BLaER1 (cell line): ENCODE results near the gene ALDH1A1.
"Not testable (repeated sequence)": the region's sequence is repeated elsewhere in the genome, so short reads cannot be mapped to it uniquely, and the experiment has no call there.

Experiments
- H3K27ac ChIP-seq: shearing (Covaris generic); formaldehyde crosslinking; 2 replicates; pipeline ENCODE4 v1.8.1; 2022
- H3K27me3 ChIP-seq: shearing (Covaris generic); formaldehyde crosslinking; 2 replicates; pipeline ENCODE4 v1.8.1; 2022
- H3K36me3 ChIP-seq: shearing (Covaris generic); formaldehyde crosslinking; 2 replicates; pipeline ENCODE4 v1.8.1; 2022
- H3K4me1 ChIP-seq: shearing (Covaris generic); formaldehyde crosslinking; 2 replicates; pipeline ENCODE4 v1.8.1; 2022
- H3K4me2 ChIP-seq: shearing (Covaris generic); formaldehyde crosslinking; 2 replicates; pipeline ENCODE4 v1.8.1; 2022
- H3K4me3 ChIP-seq: shearing (Covaris generic); formaldehyde crosslinking; 2 replicates; pipeline ENCODE4 v1.8.1; 2022
- H3K9ac ChIP-seq: shearing (Covaris generic); formaldehyde crosslinking; 2 replicates; pipeline ENCODE4 v1.8.1; 2022
- H3K9me3 ChIP-seq: shearing (Covaris generic); formaldehyde crosslinking; 2 replicates; pipeline ENCODE4 v1.8.1; 2022
- H4K20me1 ChIP-seq: shearing (Covaris generic); formaldehyde crosslinking; 2 replicates; pipeline ENCODE4 v1.8.1; 2022
- Cebpa-rat ChIP-seq: shearing (Covaris generic); IDR thresholded peaks from 2 replicates; pipeline ENCODE4 v1.8.1; 2022

Gene ALDH1A1

GRCh38 chr9:72883875-72884274, 69.0 kb downstream of the ALDH1A1 start:
- H3K9ac ChIP-seq = no peak overlapping the region
- H3K27ac ChIP-seq = no peak overlapping the region
- no peaks in the 10 kb centered on the region for H3K4me1 ChIP-seq
- no peak for TF ChIP-seq Cebpa-rat
- no peak overlapping the region for H3K4me3 ChIP-seq
- H3K4me2 ChIP-seq = no peak overlapping the region
- H3K9me3 ChIP-seq = peaks cover 12% of the 10 kb centered on the region
- no peaks in the 10 kb centered on the region for H4K20me1 ChIP-seq
- no peaks in the 10 kb centered on the region for H3K36me3 ChIP-seq
- no peaks in the 10 kb centered on the region for H3K27me3 ChIP-seq

GRCh38 chr9:72882117-72882775, 70.6 kb downstream of the ALDH1A1 start:
- Histone ChIP-seq H3K27ac (no peak overlapping the region), H4K20me1 (no peaks in the 10 kb centered on the region), H3K27me3 (no peaks in the 10 kb centered on the region), H3K4me3 (no peak overlapping the region), H3K9ac (no peak overlapping the region), H3K9me3 (peaks cover 11% of the 10 kb centered on the region), H3K4me1 (no peaks in the 10 kb centered on the region), H3K36me3 (no peaks in the 10 kb centered on the region), H3K4me2 (no peak overlapping the region)
- TF ChIP-seq Cebpa-rat = no peak

- Histone ChIP-seq H3K9ac (no peak overlapping the region), H3K9me3 (no peaks in the 10 kb centered on the region), H3K27me3 (no peaks in the 10 kb centered on the region), H3K4me3 (no peak overlapping the region), H4K20me1 (no peaks in the 10 kb centered on the region), H3K36me3 (no peaks in the 10 kb centered on the region), H3K4me1 (no peaks in the 10 kb centered on the region), H3K27ac (no peak overlapping the region), H3K4me2 (no peak overlapping the region)
- TF ChIP-seq Cebpa-rat = no peak
Measured at GRCh38 chr9:72880821-72881220, 72.0 kb downstream of the ALDH1A1 start.

DNA sequence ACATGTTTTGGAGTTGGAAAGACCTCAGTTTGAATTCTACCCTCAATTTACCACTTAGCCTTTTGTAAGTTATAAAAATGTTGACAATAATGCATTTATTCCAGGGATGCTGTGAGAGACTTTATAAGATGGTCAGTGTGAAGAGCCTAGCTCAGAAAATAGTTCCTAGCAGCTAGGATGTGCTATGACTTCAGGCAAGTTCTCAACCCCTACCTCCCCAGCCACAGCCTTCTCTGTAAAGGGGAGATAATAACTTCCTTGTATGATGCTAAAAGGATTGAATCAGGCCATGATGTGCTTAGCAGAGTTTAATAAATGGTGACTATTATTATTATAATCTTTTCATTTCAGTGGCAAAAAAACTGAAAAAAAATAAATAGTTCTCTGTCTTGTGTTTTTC, 77.6 kb downstream of the ALDH1A1 start:
- TF ChIP-seq Cebpa-rat = no peak
- H3K27me3 ChIP-seq = no peaks in the 10 kb centered on the region
- H3K36me3 ChIP-seq = no peaks in the 10 kb centered on the region
- no peak overlapping the region for H3K9ac ChIP-seq
- H4K20me1 ChIP-seq = no peaks in the 10 kb centered on the region
- no peak overlapping the region for H3K27ac ChIP-seq
- no peak overlapping the region for H3K4me3 ChIP-seq
- no peaks in the 10 kb centered on the region for H3K9me3 ChIP-seq
- no peaks in the 10 kb centered on the region for H3K4me1 ChIP-seq
- no peak overlapping the region for H3K4me2 ChIP-seq

DNA sequence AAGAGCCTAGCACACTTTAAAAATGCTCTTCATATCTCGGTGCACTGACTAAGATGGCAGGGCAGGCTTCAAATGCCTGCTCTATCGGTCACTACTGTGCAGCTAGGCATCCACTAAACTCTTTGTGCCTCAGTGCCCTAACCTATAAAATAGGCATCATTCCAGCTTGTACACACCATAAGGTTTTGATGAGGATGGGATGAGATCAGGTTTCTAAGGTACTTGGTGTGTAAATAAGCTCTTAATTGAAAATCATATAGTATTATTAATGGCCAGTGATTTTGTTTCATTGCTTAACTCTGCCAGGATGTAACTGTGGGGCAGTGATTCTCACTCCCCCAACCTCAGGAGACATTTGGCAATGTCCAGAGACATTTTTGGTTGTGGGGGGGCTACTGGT, 78.5 kb downstream of the ALDH1A1 start:
- Histone ChIP-seq H3K4me2 (no peak overlapping the region), H3K4me3 (no peak overlapping the region), H3K4me1 (no peaks in the 10 kb centered on the region), H3K27me3 (no peaks in the 10 kb centered on the region), H3K9me3 (no peaks in the 10 kb centered on the region), H4K20me1 (no peaks in the 10 kb centered on the region), H3K36me3 (no peaks in the 10 kb centered on the region), H3K27ac (no peak overlapping the region), H3K9ac (no peak overlapping the region)
- no peak for TF ChIP-seq Cebpa-rat

- no peaks in the 10 kb centered on the region for H4K20me1 ChIP-seq
- H3K4me2 ChIP-seq = no peak overlapping the region
- no peak overlapping the region for H3K27ac ChIP-seq
- no peaks in the 10 kb centered on the region for H3K4me1 ChIP-seq
- TF ChIP-seq Cebpa-rat = no peak
- no peak overlapping the region for H3K4me3 ChIP-seq
- no peaks in the 10 kb centered on the region for H3K9me3 ChIP-seq
- no peak overlapping the region for H3K9ac ChIP-seq
- no peaks in the 10 kb centered on the region for H3K27me3 ChIP-seq
- H3K36me3 ChIP-seq = no peaks in the 10 kb centered on the region
Measured at GRCh38 chr9:72873456-72873855, 79.4 kb downstream of the ALDH1A1 start.

DNA sequence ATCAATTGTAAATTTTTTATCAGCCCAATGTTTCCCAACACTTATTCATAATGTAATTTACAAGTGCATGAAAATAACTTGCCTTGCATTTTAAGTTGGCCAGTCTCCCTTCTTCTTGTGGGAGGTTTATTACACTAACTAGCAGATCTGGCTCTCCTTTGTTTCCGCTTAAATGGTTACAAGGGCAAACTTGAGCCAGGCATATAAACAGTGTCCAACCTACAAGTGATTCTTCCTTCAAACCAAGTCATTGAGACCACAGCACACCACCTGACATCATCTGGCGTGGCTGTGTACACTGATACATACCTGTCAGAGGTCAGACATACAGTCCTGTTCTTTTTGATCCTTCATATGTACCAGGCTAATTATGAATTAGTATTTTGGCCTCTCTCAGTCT, 80.1 kb downstream of the ALDH1A1 start:
- no peak overlapping the region for H3K27ac ChIP-seq
- H3K9ac ChIP-seq = no peak overlapping the region
- H4K20me1 ChIP-seq = no peaks in the 10 kb centered on the region
- 0 out of 2 replicates have a peak, but pooled peaks cover 2% of the 10 kb centered on the region for H3K9me3 ChIP-seq
- H3K36me3 ChIP-seq = no peaks in the 10 kb centered on the region
- no peaks in the 10 kb centered on the region for H3K27me3 ChIP-seq
- H3K4me3 ChIP-seq = no peak overlapping the region
- no peak overlapping the region for H3K4me2 ChIP-seq
- no peaks in the 10 kb centered on the region for H3K4me1 ChIP-seq
- no peak for TF ChIP-seq Cebpa-rat

GRCh38 chr9:72871685-72872084, 81.2 kb downstream of the ALDH1A1 start:
- H3K27me3 ChIP-seq = no peaks in the 10 kb centered on the region
- H3K9me3 ChIP-seq = peaks cover 5% of the 10 kb centered on the region; the same call in 1 of the 2 replicates
- no peaks in the 10 kb centered on the region for H3K4me1 ChIP-seq
- no peak overlapping the region for H3K4me3 ChIP-seq
- no peaks in the 10 kb centered on the region for H3K36me3 ChIP-seq
- no peak overlapping the region for H3K27ac ChIP-seq
- no peak overlapping the region for H3K4me2 ChIP-seq
- H3K9ac ChIP-seq = no peak overlapping the region
- no peak for TF ChIP-seq Cebpa-rat
- no peaks in the 10 kb centered on the region for H4K20me1 ChIP-seq

GRCh38 chr9:72864327-72864726, 88.5 kb downstream of the ALDH1A1 start:
- H4K20me1 ChIP-seq = no peaks in the 10 kb centered on the region
- H3K36me3 ChIP-seq = no peaks in the 10 kb centered on the region
- no peaks in the 10 kb centered on the region for H3K27me3 ChIP-seq
- H3K4me2 ChIP-seq = no peak overlapping the region
- no peak for TF ChIP-seq Cebpa-rat
- no peak overlapping the region for H3K4me3 ChIP-seq
- H3K4me1 ChIP-seq = no peaks in the 10 kb centered on the region
- peaks cover 5% of the 10 kb centered on the region; the same call in 1 of the 2 replicates for H3K9me3 ChIP-seq
- no peak overlapping the region for H3K9ac ChIP-seq
- no peak overlapping the region for H3K27ac ChIP-seq

DNA sequence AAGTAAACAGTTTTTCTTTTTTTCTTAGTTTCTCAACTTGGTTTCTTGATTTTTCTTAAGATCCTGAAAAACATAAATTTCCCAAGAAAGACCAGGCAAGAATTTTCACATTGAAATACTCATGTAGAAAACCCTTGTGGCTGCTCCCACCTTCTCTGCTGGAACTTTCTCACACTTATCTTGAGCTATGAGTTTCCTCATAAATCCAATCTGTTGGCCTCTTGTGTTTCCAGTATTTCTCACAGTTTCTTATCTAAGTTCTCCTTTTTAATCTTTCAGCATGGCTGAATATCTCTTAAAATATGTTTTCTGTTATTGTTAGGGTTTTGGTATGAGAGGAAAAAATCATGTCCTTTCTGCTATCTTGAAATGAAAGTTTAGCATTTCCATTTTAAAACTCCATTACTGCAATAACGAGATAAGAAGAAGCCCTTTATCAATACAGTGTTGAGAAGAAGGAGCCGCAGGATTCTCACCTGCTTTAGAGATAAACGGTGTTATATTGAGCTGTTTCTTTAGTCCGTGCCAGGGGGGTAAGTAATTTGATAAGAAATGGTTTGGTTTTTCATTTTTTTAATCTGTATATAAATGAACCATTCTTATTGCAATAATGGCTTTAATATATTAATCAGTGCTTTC, 89.3 kb downstream of the ALDH1A1 start:
- Histone ChIP-seq H3K36me3 (no peaks in the 10 kb centered on the region), H3K9ac (no peak overlapping the region), H3K4me2 (no peak overlapping the region), H3K4me3 (no peak overlapping the region), H4K20me1 (no peaks in the 10 kb centered on the region), H3K27me3 (no peaks in the 10 kb centered on the region), H3K4me1 (no peaks in the 10 kb centered on the region), H3K27ac (no peak overlapping the region), H3K9me3 (peaks cover 5% of the 10 kb centered on the region; the same call in 1 of the 2 replicates)
- no peak for TF ChIP-seq Cebpa-rat

DNA sequence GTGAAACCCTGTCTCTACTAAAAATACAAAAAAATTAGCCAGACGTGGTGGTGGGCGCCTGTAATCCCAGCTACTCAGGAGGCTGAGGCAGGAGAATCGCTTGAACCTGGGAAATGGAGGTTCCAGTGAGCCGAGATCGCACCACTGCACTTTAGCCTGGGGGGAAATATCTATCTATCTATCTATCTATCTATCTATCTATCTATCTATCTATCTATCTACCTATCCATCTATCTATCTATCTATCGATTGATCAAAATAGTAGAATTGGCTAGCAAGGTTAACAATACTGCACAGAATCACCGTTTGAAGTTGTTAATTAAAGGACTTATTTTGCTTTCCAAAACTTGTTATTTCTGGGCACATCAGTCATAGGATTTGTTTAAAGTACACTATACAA, 90.1 kb downstream of the ALDH1A1 start:
- not testable (repeated sequence) for H3K9me3 ChIP-seq, H3K4me1 ChIP-seq, H3K27ac ChIP-seq, H3K36me3 ChIP-seq, H4K20me1 ChIP-seq, H3K4me3 ChIP-seq, H3K9ac ChIP-seq, H3K27me3 ChIP-seq, H3K4me2 ChIP-seq
